ENCODE data around the gene ADAM12.

Gene ADAM12

GRCh38 chr10:126332576-126332975 lies 55.7 kb downstream of the ADAM12 start:
- DNase-seq (ENCODE audit: extremely low read depth, low read depth) = no peak
- no peak for TF ChIP-seq CTCF (IDR thresholded peaks at IDR 0.05; ENCODE audit: low read depth, low read length)

- DNase-seq (ENCODE audit: extremely low read depth, low read depth) = no peak
- no peak for TF ChIP-seq CTCF (IDR thresholded peaks at IDR 0.05; ENCODE audit: low read depth, low read length)
Observed at GRCh38 chr10:126331101-126331500, 57.2 kb downstream of the ADAM12 start.

GRCh38 chr10:126324826-126325225 lies 63.5 kb downstream of the ADAM12 start:
- no peak for DNase-seq (ENCODE audit: extremely low read depth, low read depth)
- TF ChIP-seq CTCF (IDR thresholded peaks at IDR 0.05; ENCODE audit: low read depth, low read length) = no peak

- DNase-seq (ENCODE audit: extremely low read depth, low read depth) = no peak
- TF ChIP-seq CTCF (IDR thresholded peaks at IDR 0.05; ENCODE audit: low read depth, low read length) = no peak
Observed at GRCh38 chr10:126321440-126321839, 66.8 kb downstream of the ADAM12 start.

GRCh38 chr10:126317751-126318150 lies 70.5 kb downstream of the ADAM12 start:
- DNase-seq (ENCODE audit: extremely low read depth, low read depth) = no peak
- TF ChIP-seq CTCF (IDR thresholded peaks at IDR 0.05; ENCODE audit: low read depth, low read length) = no peak

GRCh38 chr10:126315494-126316177 lies 72.6 kb downstream of the ADAM12 start:
- DNase-seq (ENCODE audit: extremely low read depth, low read depth) = peak; percentile 44
- TF ChIP-seq CTCF (IDR thresholded peaks at IDR 0.05; ENCODE audit: low read depth, low read length) = no peak

- no peak for TF ChIP-seq CTCF (IDR thresholded peaks at IDR 0.05; ENCODE audit: low read depth, low read length)
- no peak for DNase-seq (ENCODE audit: extremely low read depth, low read depth)
Observed at GRCh38 chr10:126314863-126315493, 73.3 kb downstream of the ADAM12 start.

Data from AG09319 (cell line).